TTC549 (cell line): ENCODE data around the gene DCST1.

ENCODE experiments used
- FAIRE-seq: peaks from 2 replicates; lab custom pipeline; 2012; peaks lifted over from hg19 to GRCh38; lab: Jason Lieb, UNC

DCST1 gene

GRCh38 chr1:155077346-155077745 is 43.7 kb downstream of the DCST1 start:
- no peak for FAIRE-seq

GRCh38 chr1:155077758-155078445 is 44.3 kb downstream of the DCST1 start:
- FAIRE-seq = no peak

DNA sequence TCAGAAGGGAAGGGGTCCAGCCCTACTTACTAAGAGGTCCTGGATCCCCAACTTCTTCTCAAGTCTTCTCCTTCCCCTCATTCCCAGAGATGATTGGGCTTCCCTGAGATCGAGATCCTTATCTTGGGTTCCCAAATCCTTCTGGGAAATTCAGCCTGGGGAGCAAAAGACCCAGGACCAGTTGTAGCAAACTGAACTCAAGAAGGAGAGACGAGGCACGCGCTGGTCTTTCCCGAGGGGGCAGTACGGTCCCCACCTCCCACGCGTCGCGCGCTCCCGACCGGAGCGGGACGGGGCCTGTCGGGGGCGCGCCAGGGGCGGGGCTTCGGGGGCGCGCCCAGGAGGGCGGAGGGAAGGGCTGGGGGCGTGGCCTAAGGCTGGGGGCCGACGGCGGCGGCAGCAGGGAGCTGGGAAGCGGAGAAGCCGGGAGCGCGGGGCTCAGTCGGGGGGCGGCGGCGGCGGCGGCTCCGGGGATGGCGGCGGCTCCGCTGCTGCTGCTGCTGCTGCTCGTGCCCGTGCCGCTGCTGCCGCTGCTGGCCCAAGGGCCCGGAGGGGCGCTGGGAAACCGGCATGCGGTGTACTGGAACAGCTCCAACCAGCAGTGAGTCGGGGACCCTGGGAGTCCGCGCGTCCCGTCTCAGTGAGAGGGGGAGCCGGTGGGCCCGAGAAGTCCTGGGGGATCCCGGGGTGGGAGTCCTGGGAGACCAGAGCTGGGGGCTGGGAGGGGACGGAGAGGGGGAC is 45.0 kb downstream of the DCST1 start, which contains the start of gene EFNA3:
EFNA3 (plus strand) TSS at position 369 of the 741 bp plus-strand sequence; CDS start at position 474, 105 bp downstream.
- no peak for FAIRE-seq

GRCh38 chr1:155079210-155079486 is 45.5 kb downstream of the DCST1 start:
- no peak for FAIRE-seq

DNA sequence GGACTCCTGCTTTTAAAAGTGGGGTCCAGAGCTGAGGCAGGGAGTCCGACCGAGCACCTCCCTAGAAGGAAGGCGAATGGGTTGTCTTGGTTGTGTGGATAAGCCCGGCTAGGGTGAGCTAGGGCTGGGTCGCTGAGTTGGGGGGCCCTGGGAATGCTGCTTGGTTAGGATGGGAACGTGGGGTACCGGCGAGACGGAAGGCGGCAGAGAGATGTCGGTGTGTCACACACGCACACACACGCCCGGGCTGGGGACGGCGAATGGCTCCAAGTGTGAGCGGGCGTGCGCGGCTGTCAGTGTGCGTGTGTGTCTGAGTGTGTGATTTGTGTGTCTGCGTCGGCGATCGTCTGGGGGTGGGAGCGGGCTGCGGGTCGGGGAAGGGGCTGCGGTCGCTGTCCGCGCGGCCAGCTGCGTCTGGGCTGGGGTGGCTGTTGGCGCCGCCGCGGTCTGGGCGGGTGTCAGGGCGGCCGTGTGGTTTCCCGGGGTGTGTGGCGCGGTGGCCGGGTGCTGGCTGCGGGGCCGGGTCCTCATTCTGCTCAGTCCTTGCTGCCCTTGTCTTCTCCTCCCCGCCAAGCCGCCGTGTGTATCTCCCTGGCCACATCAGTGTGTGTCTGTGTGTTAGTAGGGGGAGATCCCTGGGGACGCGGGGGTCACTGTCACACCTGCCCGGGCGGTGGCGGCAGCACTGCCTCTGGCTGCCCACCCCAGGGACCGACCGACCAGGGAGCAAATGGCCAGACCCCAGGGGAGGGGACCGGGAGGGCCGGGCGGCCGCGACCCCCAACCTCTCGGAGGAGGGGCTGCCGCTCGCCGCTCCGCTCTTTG is 46.1 kb downstream of the DCST1 start:
- no peak for FAIRE-seq

GRCh38 chr1:155080312-155081228 is 46.9 kb downstream of the DCST1 start:
- no peak for FAIRE-seq

- FAIRE-seq = no peak
Observed at GRCh38 chr1:155081472-155082300, 48.1 kb downstream of the DCST1 start.

GRCh38 chr1:155082301-155083051 is 48.9 kb downstream of the DCST1 start:
- no peak for FAIRE-seq

GRCh38 chr1:155083052-155083541 is 49.5 kb downstream of the DCST1 start:
- no peak for FAIRE-seq

- FAIRE-seq = no peak
Observed at GRCh38 chr1:155083865-155084721, 50.5 kb downstream of the DCST1 start.

DNA sequence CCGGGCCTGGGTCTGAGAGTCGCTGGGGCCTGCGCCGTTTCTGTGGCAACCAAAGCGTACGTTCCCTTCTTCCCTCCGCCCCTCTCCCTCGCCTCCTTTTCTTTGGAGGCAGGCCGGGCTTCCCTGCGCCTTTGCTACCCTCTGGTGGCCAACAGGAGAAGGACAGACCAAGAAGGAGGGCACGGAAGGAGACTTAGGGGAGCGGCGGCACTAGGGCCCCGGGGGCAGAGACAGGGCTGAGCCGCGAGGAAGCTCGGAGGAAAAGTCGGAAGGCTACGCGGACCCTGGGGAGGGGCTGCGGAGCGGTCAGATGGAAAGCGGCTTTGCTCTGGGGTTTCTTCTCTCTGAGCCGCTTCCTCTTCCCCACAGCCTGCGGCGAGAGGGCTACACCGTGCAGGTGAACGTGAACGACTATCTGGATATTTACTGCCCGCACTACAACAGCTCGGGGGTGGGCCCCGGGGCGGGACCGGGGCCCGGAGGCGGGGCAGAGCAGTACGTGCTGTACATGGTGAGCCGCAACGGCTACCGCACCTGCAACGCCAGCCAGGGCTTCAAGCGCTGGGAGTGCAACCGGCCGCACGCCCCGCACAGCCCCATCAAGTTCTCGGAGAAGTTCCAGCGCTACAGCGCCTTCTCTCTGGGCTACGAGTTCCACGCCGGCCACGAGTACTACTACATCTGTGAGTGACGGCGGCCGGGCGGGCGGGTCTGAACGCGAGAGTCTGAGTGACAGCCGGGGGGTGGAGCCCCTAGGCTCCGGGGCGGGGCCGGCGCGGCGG is 51.3 kb downstream of the DCST1 start:
- FAIRE-seq = peak; percentile 98

- FAIRE-seq = no peak
Observed at GRCh38 chr1:155085504-155086127, 52.0 kb downstream of the DCST1 start.

GRCh38 chr1:155086128-155086741 is 52.6 kb downstream of the DCST1 start:
- FAIRE-seq = no peak

- no peak for FAIRE-seq
Observed at GRCh38 chr1:155086856-155087535, 53.4 kb downstream of the DCST1 start.

DNA sequence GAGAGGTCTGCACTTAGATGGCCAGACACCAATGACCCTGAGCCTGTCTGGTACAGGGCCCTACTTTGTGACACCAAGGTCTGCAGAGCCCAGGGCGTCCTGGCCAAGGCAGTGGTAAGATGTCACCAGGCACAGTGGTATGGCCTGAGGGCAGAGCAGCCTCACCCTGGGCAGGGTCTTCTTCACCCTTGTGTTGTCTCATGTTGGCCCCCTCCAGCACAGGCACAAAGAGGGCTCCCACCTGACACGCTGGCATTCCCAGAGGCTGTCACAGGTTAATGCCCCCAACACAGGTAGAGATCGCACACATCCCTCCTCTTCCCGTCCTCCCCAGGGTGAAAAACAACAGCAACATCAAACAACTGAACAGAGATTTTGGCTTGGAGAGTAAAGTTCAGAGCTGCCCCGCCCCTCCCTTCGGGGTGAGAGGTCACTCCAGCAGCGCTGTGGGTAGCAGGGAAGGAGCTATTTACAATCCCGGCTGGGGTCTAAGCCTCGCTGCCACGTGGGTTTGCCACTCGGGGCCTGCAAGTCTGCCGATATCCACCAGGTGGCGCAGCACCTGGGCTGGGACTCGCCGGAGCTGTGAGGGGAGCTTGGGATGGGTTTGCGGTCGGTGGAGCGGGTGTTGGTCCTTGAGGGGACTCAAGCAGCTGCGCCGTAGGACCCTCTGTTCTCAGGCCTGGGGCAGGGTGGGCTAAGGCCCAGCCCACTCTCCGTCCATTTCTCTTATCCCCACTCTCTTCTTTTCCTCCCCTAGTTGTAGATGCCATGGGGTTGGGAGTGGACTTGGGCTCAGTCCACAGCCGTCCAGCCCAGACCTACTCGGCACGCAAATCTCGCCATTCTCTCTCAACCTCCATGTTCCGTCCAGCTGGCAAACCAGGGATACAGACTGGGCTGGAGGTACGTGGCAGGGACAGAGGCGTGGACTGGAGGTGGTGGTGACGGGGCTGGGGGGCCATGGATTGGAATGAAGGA is 57.7 kb downstream of the DCST1 start:
- peak; percentile 11 for FAIRE-seq

DNA sequence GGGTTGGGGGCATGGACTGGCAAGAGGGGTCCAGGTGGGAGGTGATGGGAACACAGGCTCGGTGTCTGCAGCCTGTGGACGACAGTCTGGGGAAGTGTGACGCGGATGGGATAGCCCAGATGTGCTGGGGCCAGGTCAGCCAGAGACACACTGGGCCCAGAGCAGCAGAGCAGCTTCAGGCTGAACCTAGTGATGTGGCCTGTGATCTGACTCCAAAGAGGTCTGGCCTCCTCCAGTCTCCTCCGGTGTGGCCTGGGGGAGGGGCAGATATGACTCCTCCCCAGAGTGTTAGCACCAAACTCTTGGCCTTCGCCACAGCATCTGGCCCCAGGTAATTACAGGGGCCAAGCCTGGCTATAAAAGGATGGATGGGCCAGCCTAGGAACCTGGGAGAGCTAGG is 58.5 kb downstream of the DCST1 start:
- no peak for FAIRE-seq
